Mucosa of descending colon (tissue), 3 donors: ENCODE results near the gene CCDC201. TPM values are rescaled to one million over a fixed set of nuclear protein-coding genes. Genes with fewer than 3 reads are reported as not detected.

Source experiments
- ATAC-seq: fragments of 200-7000 bp; cut with Tn5 transposase; one replicate; pipeline ENCODE4 v1.9.1; 2020; ENCODE audit warnings: mild to moderate bottlenecking, moderate library complexity
- DNase-seq, 3 donors: peaks; one replicate each; pipeline ENCODE4 v3.0.0-alpha.2; 2020
- H3K36me3 ChIP-seq: fragments of 200-600 bp; one replicate; pipeline ENCODE4 v1.8.0; 2021; ENCODE audit warnings: low read depth, mild to moderate bottlenecking
- H3K4me1 ChIP-seq: fragments of 200-600 bp; one replicate; pipeline ENCODE4 v1.8.0; 2021; ENCODE audit warnings: low read depth, mild to moderate bottlenecking
- H3K4me3 ChIP-seq: fragments of 200-600 bp; one replicate; pipeline ENCODE4 v1.8.0; 2021; ENCODE audit warnings: mild to moderate bottlenecking
- H3K9me3 ChIP-seq: fragments of 200-600 bp; one replicate; pipeline ENCODE4 v1.8.0; 2021; ENCODE audit warnings: mild to moderate bottlenecking
- CTCF ChIP-seq: fragments of 200-600 bp; IDR thresholded peaks from one replicate; pipeline ENCODE4 v1.8.0; 2022; ENCODE audit warnings: antibody characterized with exemption, mild to moderate bottlenecking
- intact Hi-C, 2 donors: fragments of 100-400 bp; cut with DNase I in 1 of 2; cut with micrococcal nuclease in 1 of 2; formaldehyde crosslinking; loops; one replicate each; pipeline versions ENCODE4 v1.11.0 to v1.11.1; 2022; cut with DNase I, micrococcal nuclease
- total RNA-seq, 3 donors: library from RNA; stranded (reverse); fragmentation: NEBNext Ultra II Directional in 2 of 3; extraction: Animal tissue kit (Norgen Biotek cat#: 25700) in 2 of 3; gene quantifications; one replicate each; pipeline versions ENCODE4 v1.2.1 to v1.2.4, GENCODE V29; 2021 to 2023
- donor health status: DM: no; HTN: no; CAD: no; lungs with moderate emphysema.
- donor health status: DM: no; HTN: no; CAD: no.
- donor health status: DM: no; HTN: yes; CAD: no.

CCDC201 gene
- total RNA-seq, 3 donors from 2014 or later: not detected

DNA sequence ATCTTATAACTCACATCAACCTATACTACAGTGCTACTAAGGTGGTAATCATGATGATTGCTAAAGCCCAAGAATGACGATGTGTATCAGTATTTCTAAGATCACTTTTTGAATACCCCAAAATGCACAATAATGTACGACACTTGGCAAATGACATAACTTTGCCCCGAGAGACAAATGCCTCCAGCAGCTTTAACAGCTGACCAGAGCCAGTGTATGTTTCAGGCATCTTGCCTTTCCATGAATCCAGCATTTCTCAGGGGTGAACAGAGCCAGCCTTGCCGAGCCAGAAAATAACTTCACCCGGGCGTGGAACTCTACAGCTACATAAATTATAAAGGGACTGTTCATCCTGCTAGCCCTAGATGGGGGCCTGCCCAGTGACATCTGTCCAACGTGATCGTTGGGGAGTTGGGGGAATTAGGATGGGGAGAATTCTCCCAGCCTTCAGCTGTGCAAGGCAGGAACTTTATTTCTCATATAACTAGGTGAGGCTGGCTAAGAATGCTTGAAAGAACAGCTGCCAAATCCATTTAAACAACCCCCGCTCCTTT is 46.4 kb upstream of the CCDC201 start:
- Histone ChIP-seq H3K4me3 (no peak overlapping the region), H3K9me3 (no peaks in the 10 kb centered on the region), H3K4me1 (no peaks in the 10 kb centered on the region), H3K36me3 (no peaks in the 10 kb centered on the region)
- no peak for TF ChIP-seq CTCF
- intact Hi-C loops: loop anchor here (5.0 to 10.0 kb wide), 3 partner anchors 1168 to 1263 kb away; no protein-coding TSS in a partner anchor
- DNase-seq (no peak), ATAC-seq (no peak)

DNA sequence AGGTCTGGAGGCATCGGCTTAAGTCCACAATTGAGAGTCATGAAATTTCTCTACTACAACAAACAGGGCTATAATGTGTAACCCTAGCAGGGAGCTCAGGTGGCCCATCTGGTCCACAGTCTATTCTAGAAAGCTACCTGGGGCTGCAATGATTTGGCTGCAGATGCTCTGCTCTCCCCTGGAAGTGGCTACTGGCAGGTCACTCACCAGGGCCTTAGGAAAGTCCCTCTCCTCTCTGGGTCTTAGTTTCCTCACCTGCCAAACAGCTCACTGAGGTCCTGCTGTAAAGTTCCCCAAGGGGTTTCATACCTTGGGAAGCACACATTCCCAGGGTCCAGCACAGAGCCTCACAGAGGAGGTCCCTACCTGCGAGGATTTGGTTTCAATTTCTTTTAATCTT is 45.7 kb upstream of the CCDC201 start:
- DNase-seq: no peak
- no peak overlapping the region for H3K4me3 ChIP-seq
- ATAC-seq: no peak
- no peak for TF ChIP-seq CTCF
- H3K4me1 ChIP-seq: no peaks in the 10 kb centered on the region
- H3K9me3 ChIP-seq: no peaks in the 10 kb centered on the region
- no peaks in the 10 kb centered on the region for H3K36me3 ChIP-seq
- intact Hi-C loops: loop anchor here (5.0 to 10.0 kb wide), 3 partner anchors 1169 to 1264 kb away; no protein-coding TSS in a partner anchor

DNA sequence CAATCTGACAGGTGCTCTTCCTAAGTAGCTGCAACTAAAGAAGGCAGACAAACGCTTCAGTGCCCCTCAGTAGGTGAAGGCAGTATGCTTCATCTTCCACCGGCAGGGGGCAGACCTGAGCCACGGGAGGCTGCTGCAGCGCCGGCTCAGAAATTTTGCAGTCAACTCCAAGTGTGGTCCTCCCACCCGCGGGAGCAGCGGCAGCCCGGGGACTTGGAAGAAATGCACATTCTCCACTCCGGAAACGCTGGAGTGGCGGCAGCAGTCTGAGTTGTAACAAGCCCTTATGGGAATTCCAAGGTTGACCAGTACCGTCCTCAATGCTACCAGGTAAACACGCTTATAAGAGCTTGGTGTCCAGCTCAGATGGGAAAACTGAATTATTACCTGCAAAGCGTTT is 44.8 kb upstream of the CCDC201 start:
- DNase-seq (peak; percentile 59 to 84 (median 81)), ATAC-seq (peak; percentile 63)
- Histone ChIP-seq H3K36me3 (no peaks in the 10 kb centered on the region), H3K9me3 (no peaks in the 10 kb centered on the region), H3K4me1 (no peaks in the 10 kb centered on the region), H3K4me3 (no peak overlapping the region)
- TF ChIP-seq CTCF: peak; percentile 87
- intact Hi-C loops: loop anchor here (5.0 to 10.0 kb wide), 3 partner anchors 1170 to 1265 kb away; no protein-coding TSS in a partner anchor

DNA sequence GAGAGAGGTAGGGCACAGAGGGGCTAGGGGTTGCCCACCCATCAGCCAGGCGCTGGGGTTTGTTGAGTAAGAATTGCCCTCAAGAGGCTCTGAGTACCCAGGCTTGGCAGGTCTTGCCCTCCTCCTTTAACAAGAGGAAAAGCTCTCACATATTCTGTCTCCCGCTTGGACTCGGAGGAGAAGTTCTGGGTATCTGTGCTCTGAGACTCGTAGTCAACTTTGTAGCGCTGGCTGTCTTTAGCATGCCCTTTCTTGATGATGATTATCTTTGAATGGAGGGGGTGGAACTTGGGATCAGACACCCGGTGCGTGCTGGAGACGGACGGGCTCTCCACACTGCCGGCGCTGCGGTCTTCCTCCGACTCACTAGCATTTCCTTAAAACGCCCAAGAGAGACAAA is 44.2 kb upstream of the CCDC201 start:
- no peak for ATAC-seq
- H3K9me3 ChIP-seq: no peaks in the 10 kb centered on the region
- H3K4me3 ChIP-seq: no peak overlapping the region
- no peak for DNase-seq
- no peaks in the 10 kb centered on the region for H3K36me3 ChIP-seq
- no peak for TF ChIP-seq CTCF
- intact Hi-C loops: loop anchor here (5.0 to 10.0 kb wide), 3 partner anchors 1170 to 1265 kb away; no protein-coding TSS in a partner anchor
- no peaks in the 10 kb centered on the region for H3K4me1 ChIP-seq

DNA sequence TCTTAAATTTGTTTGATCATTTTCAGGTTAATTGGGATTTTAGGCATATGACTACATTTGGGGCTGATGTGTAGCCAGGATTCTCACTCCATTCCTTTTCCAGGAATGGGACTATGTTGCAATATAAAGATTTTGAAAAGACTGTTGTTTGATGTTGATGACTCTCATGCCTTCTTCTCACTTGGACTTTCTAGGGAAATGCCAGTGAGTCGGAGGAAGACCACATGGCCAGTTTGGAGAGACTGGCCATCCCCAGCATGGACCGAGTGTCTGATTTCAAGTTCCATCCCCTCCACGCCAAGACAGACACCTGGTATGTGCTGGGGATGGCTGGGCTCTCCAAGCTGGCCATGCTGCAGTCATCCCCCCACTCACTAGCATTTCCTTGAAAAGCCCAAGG is 42.7 kb upstream of the CCDC201 start:
- H3K4me3 ChIP-seq: no peak overlapping the region
- no peaks in the 10 kb centered on the region for H3K36me3 ChIP-seq
- no peaks in the 10 kb centered on the region for H3K4me1 ChIP-seq
- no peak for TF ChIP-seq CTCF
- no peaks in the 10 kb centered on the region for H3K9me3 ChIP-seq
- DNase-seq (no peak), ATAC-seq (no peak)
- intact Hi-C loops: loop anchor here (5.0 to 10.0 kb wide), 3 partner anchors 1172 to 1267 kb away; no protein-coding TSS in a partner anchor
